IMR-90 (cell line): Measurements from ENCODE around the gene ENOX1. TPM values are rescaled to one million over a fixed set of nuclear protein-coding genes. Genes with fewer than 3 reads are reported as not detected.

Source experiments
- ATAC-seq: fragments of 200-7000 bp; cut with Tn5 transposase; 2 replicates; pipeline ENCODE4 v1.9.1; 2020; ENCODE audit warnings: low read depth, mild to moderate bottlenecking, moderate library complexity
- BruUV-seq: library from RNA; stranded (reverse); fragments of 400-500 nt; replicated peaks from 2 replicates; lab custom pipeline; 2021; lab: Mats Ljungman, UMichigan
- CTCF ChIA-PET: fragments of 300-600 bp; formaldehyde crosslinking; extraction: SDS; loops from one replicate; lab custom pipeline; 2021; ENCODE audit warnings: antibody characterized with exemption; lab: Yijun Ruan, JAX
- POLR2A ChIA-PET: fragments of 300-600 bp; sonication (Branson Sonifier 250); formaldehyde crosslinking; loops from one replicate; lab custom pipeline; 2022; ENCODE audit warnings: antibody characterized with exemption; ENCODE audit not compliant: unreplicated experiment; lab: Charles Lee
- DNase-seq: peaks from one replicate; pipeline ENCODE4 v3.0.0; 2013
- H2AFZ ChIP-seq: replicated peaks from 2 replicates; pipeline ENCODE3; 2013; ENCODE audit warnings: low read length, mild to moderate bottlenecking; ENCODE audit not compliant: poor library complexity
- H2AK5ac ChIP-seq: 2 replicates; pipeline ENCODE4 v1.6.1; 2013; ENCODE audit warnings: low read depth, low read length, inconsistent platforms
- H2AK9ac ChIP-seq: replicated peaks from 2 replicates; pipeline ENCODE3; 2013; ENCODE audit warnings: mild to moderate bottlenecking, low read depth, low read length, moderate library complexity; ENCODE audit not compliant: poor library complexity
- H2BK120ac ChIP-seq: 2 replicates; pipeline ENCODE4 v1.6.1; 2013; ENCODE audit warnings: low read depth, low read length, inconsistent platforms
- H2BK15ac ChIP-seq: 3 replicates; pipeline ENCODE4 v1.6.1; 2013; ENCODE audit warnings: low read depth, low read length, inconsistent platforms
- H2BK20ac ChIP-seq: 2 replicates; pipeline ENCODE4 v1.6.1; 2013; ENCODE audit warnings: low read depth, mild to moderate bottlenecking, inconsistent platforms, low read length, moderate library complexity
- H2BK5ac ChIP-seq: 2 replicates; pipeline ENCODE4 v1.6.1; 2013; ENCODE audit warnings: mild to moderate bottlenecking, low read depth, low read length, inconsistent platforms; ENCODE audit not compliant: poor library complexity, severe bottlenecking
- H3K14ac ChIP-seq: replicated peaks from 2 replicates; pipeline ENCODE4 v1.6.1; 2013; ENCODE audit warnings: low read depth, low read length, inconsistent platforms
- H3K18ac ChIP-seq: 2 replicates; pipeline ENCODE4 v1.6.1; 2013; ENCODE audit warnings: low read depth, low read length, control low read depth
- H3K23ac ChIP-seq: 2 replicates; pipeline ENCODE4 v1.6.1; 2013; ENCODE audit warnings: low read depth, low read length, inconsistent platforms
- H3K27ac ChIP-seq: 2 replicates; pipeline ENCODE4 v1.5.1; 2013; ENCODE audit warnings: mild to moderate bottlenecking, control low read depth, low read length; ENCODE audit not compliant: insufficient read depth
- H3K27me3 ChIP-seq: 2 replicates; pipeline ENCODE4 v1.6.1; 2013; ENCODE audit warnings: low read length; ENCODE audit not compliant: control insufficient read depth, insufficient read depth
- H3K36me3 ChIP-seq: 2 replicates; pipeline ENCODE4 v1.6.1; 2013; ENCODE audit warnings: low read length, mixed read lengths; ENCODE audit not compliant: control insufficient read depth, insufficient read depth
- H3K4ac ChIP-seq: 2 replicates; pipeline ENCODE4 v1.6.1; 2013; ENCODE audit warnings: low read depth, low read length, inconsistent platforms
- H3K4me1 ChIP-seq: 2 replicates; pipeline ENCODE4 v1.6.1; 2013; ENCODE audit warnings: low read length, mixed read lengths; ENCODE audit not compliant: control insufficient read depth, insufficient read depth
- H3K4me2 ChIP-seq: 2 replicates; pipeline ENCODE4 v1.6.1; 2013; ENCODE audit warnings: low read depth, mild to moderate bottlenecking, control low read depth, low read length, moderate library complexity
- H3K4me3 ChIP-seq: 2 replicates; pipeline ENCODE4 v1.5.1; 2013; ENCODE audit warnings: low read depth, mild to moderate bottlenecking, control low read depth, low read length, moderate library complexity; ENCODE audit not compliant: insufficient read depth
- H3K56ac ChIP-seq: 2 replicates; pipeline ENCODE4 v1.6.1; 2013; ENCODE audit warnings: low read length, inconsistent platforms; ENCODE audit not compliant: insufficient read depth; ENCODE audit errors: extremely low read depth
- H3K79me1 ChIP-seq, 2 experiments: 2 replicates each; pipeline ENCODE4 v1.6.1; 2013; ENCODE audit warnings: low read length in 2 of 2, inconsistent platforms in 1 of 2, low read depth in 1 of 2
- H3K9ac ChIP-seq: 2 replicates; pipeline ENCODE4 v1.6.1; 2013; ENCODE audit warnings: low read depth, low read length, control low read depth
- H3K9me1 ChIP-seq: 2 replicates; pipeline ENCODE4 v1.6.1; 2013; ENCODE audit warnings: low read length, inconsistent platforms; ENCODE audit not compliant: insufficient read depth
- H3K9me3 ChIP-seq: 2 replicates; pipeline ENCODE4 v1.6.1; 2013; ENCODE audit warnings: low read length; ENCODE audit not compliant: control insufficient read depth, insufficient read depth
- H4K20me1 ChIP-seq: 2 replicates; pipeline ENCODE4 v1.6.1; 2013; ENCODE audit warnings: low read length, inconsistent platforms; ENCODE audit not compliant: insufficient read depth
- H4K5ac ChIP-seq: 2 replicates; pipeline ENCODE4 v1.6.1; 2013; ENCODE audit warnings: mild to moderate bottlenecking, low read depth, low read length, control low read depth
- H4K8ac ChIP-seq, 2 experiments: 2 replicates each; pipeline ENCODE4 v1.6.1; 2013; ENCODE audit warnings: low read depth in 2 of 2, low read length in 2 of 2, control low read depth in 1 of 2, inconsistent platforms in 1 of 2
- H4K91ac ChIP-seq: 2 replicates; pipeline ENCODE4 v1.6.1; 2013; ENCODE audit warnings: low read depth, low read length, inconsistent platforms; ENCODE audit not compliant: insufficient read depth
- BHLHE40 ChIP-seq: fragments of 150-350 bp; IDR thresholded peaks from 2 replicates; pipeline ENCODE4 v1.6.1; 2016; ENCODE audit warnings: mild to moderate bottlenecking, low read depth, low read length
- CEBPB ChIP-seq: IDR thresholded peaks from 2 replicates; pipeline ENCODE4 v1.6.1; 2012; ENCODE audit warnings: low read depth, low read length, improper control_type of control experiment
- MAFK ChIP-seq: IDR thresholded peaks from 2 replicates; pipeline ENCODE4 v1.6.1; 2012; ENCODE audit warnings: low read depth, low read length, improper control_type of control experiment
- MAZ ChIP-seq: IDR thresholded peaks from 2 replicates; pipeline ENCODE4 v1.6.1; 2012; ENCODE audit warnings: low read depth, mild to moderate bottlenecking, low read length, improper control_type of control experiment, moderate library complexity, borderline replicate concordance
- NFE2L2 ChIP-seq: fragments of 150-350 bp; IDR thresholded peaks from 2 replicates; pipeline ENCODE4 v1.6.1; 2016; ENCODE audit warnings: low read depth, mild to moderate bottlenecking, low read length
- POLR2A ChIP-seq: IDR thresholded peaks from 2 replicates; pipeline ENCODE4 v1.6.1; 2012; ENCODE audit warnings: mild to moderate bottlenecking, low read depth, low read length
- RCOR1 ChIP-seq: IDR thresholded peaks from 2 replicates; pipeline ENCODE4 v1.6.1; 2012; ENCODE audit warnings: mild to moderate bottlenecking, low read length, improper control_type of control experiment; ENCODE audit not compliant: insufficient replicate concordance
- RFX5 ChIP-seq: IDR thresholded peaks from 2 replicates; pipeline ENCODE4 v1.8.0; 2012; ENCODE audit warnings: low read depth, mild to moderate bottlenecking, low read length, moderate library complexity
- SMC3 ChIP-seq: fragments of 150-350 bp; IDR thresholded peaks from 2 replicates; pipeline ENCODE4 v1.6.1; 2016; ENCODE audit warnings: low read depth, mild to moderate bottlenecking, antibody characterized with exemption, low read length, moderate library complexity
- WGBS, 2 experiments: methylation state at CpG; one replicate each; pipeline versions ENCODE4 v1.1.5 to v1.1.7; 2013; ENCODE audit warnings: missing lambda C conversion rate in 2 of 2; ENCODE audit not compliant: insufficient read length in 1 of 2; ENCODE audit errors: extremely low coverage in 2 of 2; 5-methylcytosine and 5-hydroxymethylcytosine counted together
- dilution Hi-C: fragments of 300-500 bp; cut with HindIII; formaldehyde crosslinking; loops from one replicate; pipeline ENCODE4 v1.14.3; 2018; ENCODE audit warnings: low sequenced_read_pairs; ENCODE audit not compliant: unreplicated experiment
- in situ Hi-C: fragments of 300-500 bp; cut with MboI; formaldehyde crosslinking; loops from 3 replicates; pipeline ENCODE4 v1.14.3; 2019; ENCODE audit warnings: low sequenced_read_pairs, inconsistent platforms, mixed read lengths
- intact Hi-C: fragments of 100-400 bp; cut with micrococcal nuclease; formaldehyde crosslinking; loops from 2 replicates; pipeline ENCODE4 v1.10.0; 2022
- polyA plus RNA-seq, 3 experiments: library from polyadenylated mRNA; depleted of rRNA; stranded (reverse); fragments of >200 nt; gene quantifications; 2 replicates each; pipeline ENCODE4 v1.2.3, GENCODE V29; 2012; ENCODE audit warnings: low replicate concordance in 1 of 3
- total RNA-seq: library from RNA; depleted of rRNA; stranded (reverse); fragments of >200 nt; gene quantifications from 2 replicates; pipeline ENCODE4 v1.2.3, GENCODE V29; 2012
- TF ChIP-seq, protein P1 (sequence below): conservative IDR thresholded peaks from 2 replicates; pipeline ENCODE4 v1.5.1; 2012; ENCODE audit warnings: mild to moderate bottlenecking, low read depth, low read length, improper control_type of control experiment
- TF ChIP-seq, protein P2 (sequence below): fragments of 150-350 bp; IDR thresholded peaks from 2 replicates; pipeline ENCODE4 v1.6.1; 2017; ENCODE audit warnings: mild to moderate bottlenecking, antibody characterized with exemption, low read length, low read depth

ENOX1 gene
- total and polyA plus RNA-seq, 2 of the 4 experiments (the other 2 are of a cell fraction) = 0.99 to 1.3 TPM

DNA sequence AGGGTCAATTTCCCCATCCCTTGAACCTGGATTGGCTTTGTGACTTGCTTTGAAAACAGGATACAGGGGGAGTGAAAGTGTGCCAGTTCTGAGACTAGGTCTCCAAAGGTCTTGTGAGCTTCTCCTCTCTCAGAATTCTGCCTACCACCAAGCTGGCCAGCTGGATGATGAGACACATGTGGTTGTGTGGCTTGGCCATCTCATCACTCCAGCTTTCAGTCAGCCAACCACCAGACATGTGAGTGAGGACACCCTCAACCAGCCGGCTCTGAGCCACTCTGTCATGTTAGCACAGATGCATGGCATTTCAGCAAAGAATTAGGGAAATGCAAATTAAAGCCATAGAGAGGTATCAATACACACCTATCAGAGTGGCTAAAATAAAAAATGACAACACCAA lies 29.5 kb downstream of the ENOX1 start:
- POLR2A ChIA-PET = interaction anchor here (0.6 kb wide), 1 partner anchor 699 kb away, joined by 3 read pairs; no protein-coding TSS in a partner anchor
- dilution Hi-C loops = no loop called here
- no TSS peak for BruUV-seq

More for the DNA sequence above, 29.5 kb downstream of the ENOX1 start:
- Histone ChIP-seq H3K9ac (no peak overlapping the region), H2BK5ac (no peak overlapping the region), H3K14ac (no peak overlapping the region), H2AFZ (peak overlapping the region; percentile 44), H3K18ac (no peak overlapping the region), H2BK120ac (no peak overlapping the region), H4K20me1 (no peaks in the 10 kb centered on the region), H4K5ac (no peak overlapping the region), H3K9me3 (no peaks in the 10 kb centered on the region), H3K4ac (no peak overlapping the region), H4K91ac (no peak overlapping the region), H3K9me1 (0 out of 2 replicates have a peak, but pooled peaks cover 4% of the 10 kb centered on the region), H3K79me1 (no peaks in the 10 kb centered on the region), H2BK15ac (no peak overlapping the region), H3K36me3 (no peaks in the 10 kb centered on the region), H2BK20ac (no peak overlapping the region), H2AK9ac (no peak overlapping the region), H3K27ac (no peak overlapping the region), H3K4me1 (no peaks in the 10 kb centered on the region), H3K4me2 (no peak overlapping the region), H3K4me3 (no peak overlapping the region), H3K23ac (no peak overlapping the region), H4K8ac (no peak overlapping the region), H2AK5ac (no peak overlapping the region), H3K56ac (no peak overlapping the region; the same call in 1 of the 2 replicates), H3K27me3 (no peaks in the 10 kb centered on the region)
- ATAC-seq (no peak), DNase-seq (no peak)
- TF ChIP-seq, protein P1, sequence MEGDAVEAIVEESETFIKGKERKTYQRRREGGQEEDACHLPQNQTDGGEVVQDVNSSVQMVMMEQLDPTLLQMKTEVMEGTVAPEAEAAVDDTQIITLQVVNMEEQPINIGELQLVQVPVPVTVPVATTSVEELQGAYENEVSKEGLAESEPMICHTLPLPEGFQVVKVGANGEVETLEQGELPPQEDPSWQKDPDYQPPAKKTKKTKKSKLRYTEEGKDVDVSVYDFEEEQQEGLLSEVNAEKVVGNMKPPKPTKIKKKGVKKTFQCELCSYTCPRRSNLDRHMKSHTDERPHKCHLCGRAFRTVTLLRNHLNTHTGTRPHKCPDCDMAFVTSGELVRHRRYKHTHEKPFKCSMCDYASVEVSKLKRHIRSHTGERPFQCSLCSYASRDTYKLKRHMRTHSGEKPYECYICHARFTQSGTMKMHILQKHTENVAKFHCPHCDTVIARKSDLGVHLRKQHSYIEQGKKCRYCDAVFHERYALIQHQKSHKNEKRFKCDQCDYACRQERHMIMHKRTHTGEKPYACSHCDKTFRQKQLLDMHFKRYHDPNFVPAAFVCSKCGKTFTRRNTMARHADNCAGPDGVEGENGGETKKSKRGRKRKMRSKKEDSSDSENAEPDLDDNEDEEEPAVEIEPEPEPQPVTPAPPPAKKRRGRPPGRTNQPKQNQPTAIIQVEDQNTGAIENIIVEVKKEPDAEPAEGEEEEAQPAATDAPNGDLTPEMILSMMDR = no peak
- no peak for TF ChIP-seq MAFK
- no peak for TF ChIP-seq RCOR1
- TF ChIP-seq BHLHE40 = no peak
- TF ChIP-seq RFX5 = no peak
- TF ChIP-seq POLR2A = no peak
- no peak for TF ChIP-seq MAZ
- TF ChIP-seq CEBPB = no peak
- TF ChIP-seq, protein P2, sequence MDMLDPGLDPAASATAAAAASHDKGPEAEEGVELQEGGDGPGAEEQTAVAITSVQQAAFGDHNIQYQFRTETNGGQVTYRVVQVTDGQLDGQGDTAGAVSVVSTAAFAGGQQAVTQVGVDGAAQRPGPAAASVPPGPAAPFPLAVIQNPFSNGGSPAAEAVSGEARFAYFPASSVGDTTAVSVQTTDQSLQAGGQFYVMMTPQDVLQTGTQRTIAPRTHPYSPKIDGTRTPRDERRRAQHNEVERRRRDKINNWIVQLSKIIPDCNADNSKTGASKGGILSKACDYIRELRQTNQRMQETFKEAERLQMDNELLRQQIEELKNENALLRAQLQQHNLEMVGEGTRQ = no peak
- TF ChIP-seq SMC3 = no peak
- no peak for TF ChIP-seq NFE2L2
- in situ Hi-C loops = no loop called here
- intact Hi-C loops = no loop called here
- CTCF ChIA-PET = interaction anchor here (0.7 kb wide), 1 partner anchor 91 kb away, joined by 3 read pairs; no protein-coding TSS in a partner anchor
- no CpG with 5 or more reads among the region's 1 CpG for WGBS, 2 experiments
